Type B pancreatic cell (in vitro differentiated cells): ENCODE data around the gene UPF3B. TPM values are rescaled to one million over a fixed set of nuclear protein-coding genes. Genes with fewer than 3 reads are reported as not detected.

Experiments used
- DNase-seq: peaks from one replicate; pipeline ENCODE4 v3.0.0; 2021; ENCODE audit warnings: mixed read lengths; ENCODE audit not compliant: unreplicated experiment; ENCODE audit errors: extremely low spot score
- H3K27ac Mint-ChIP-seq: 2 replicates; pipeline ENCODE4 v1.8.0; 2021; ENCODE audit warnings: mild to moderate bottlenecking, mixed read lengths
- H3K27me3 Mint-ChIP-seq: 2 replicates; pipeline ENCODE4 v1.8.0; 2021; ENCODE audit warnings: mixed read lengths
- H3K36me3 Mint-ChIP-seq: 2 replicates; pipeline ENCODE4 v1.8.0; 2021; ENCODE audit warnings: mixed read lengths
- H3K4me1 Mint-ChIP-seq: one replicate; pipeline ENCODE4 v1.8.0; 2021; ENCODE audit warnings: mixed read lengths; ENCODE audit not compliant: unreplicated experiment
- H3K4me3 Mint-ChIP-seq: 2 replicates; pipeline ENCODE4 v1.8.0; 2021; ENCODE audit warnings: mild to moderate bottlenecking, mixed read lengths
- H3K9me3 Mint-ChIP-seq: 2 replicates; pipeline ENCODE4 v1.8.0; 2021; ENCODE audit warnings: mixed read lengths
- total RNA-seq: library from RNA; stranded (reverse); gene quantifications from 2 replicates; pipeline ENCODE4 v1.2.1, GENCODE V29; 2021; ENCODE audit warnings: low replicate concordance
- TF ChIP-seq, protein P1 (sequence below): fragments of 200-600 bp; sonication (generic); conservative IDR thresholded peaks from 2 replicates; pipeline ENCODE4 v1.5.0; 2021; ENCODE audit warnings: antibody characterized with exemption, mild to moderate bottlenecking

The UPF3B gene
- total RNA-seq, 1 donor from 2014 or later: 16.4 TPM

DNA sequence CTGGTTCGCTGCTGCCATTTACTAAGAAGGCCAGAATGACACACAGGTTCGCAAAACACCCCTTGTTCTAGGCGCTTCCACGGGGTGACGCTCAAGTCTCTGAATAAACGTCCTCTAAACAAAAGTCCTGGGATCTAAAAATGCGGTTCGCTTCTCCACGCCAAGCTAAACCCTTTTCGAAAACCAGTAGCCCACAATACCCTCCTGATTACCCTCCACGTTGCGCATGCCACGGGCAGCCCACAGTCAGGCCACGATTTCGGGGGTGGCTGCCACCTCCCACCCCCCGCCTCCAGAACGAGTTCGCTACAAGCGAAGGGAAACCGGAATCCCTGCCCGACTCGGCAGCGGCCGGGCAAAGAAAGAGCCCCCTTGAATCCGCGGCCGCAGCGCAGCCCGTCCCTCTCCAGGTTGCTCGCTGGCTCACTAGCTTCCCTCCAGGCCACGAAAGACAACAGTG, 61.8 kb downstream of the UPF3B start:
- H3K9me3 Mint-ChIP-seq: no peaks in the 10 kb centered on the region
- TF ChIP-seq, protein P1, sequence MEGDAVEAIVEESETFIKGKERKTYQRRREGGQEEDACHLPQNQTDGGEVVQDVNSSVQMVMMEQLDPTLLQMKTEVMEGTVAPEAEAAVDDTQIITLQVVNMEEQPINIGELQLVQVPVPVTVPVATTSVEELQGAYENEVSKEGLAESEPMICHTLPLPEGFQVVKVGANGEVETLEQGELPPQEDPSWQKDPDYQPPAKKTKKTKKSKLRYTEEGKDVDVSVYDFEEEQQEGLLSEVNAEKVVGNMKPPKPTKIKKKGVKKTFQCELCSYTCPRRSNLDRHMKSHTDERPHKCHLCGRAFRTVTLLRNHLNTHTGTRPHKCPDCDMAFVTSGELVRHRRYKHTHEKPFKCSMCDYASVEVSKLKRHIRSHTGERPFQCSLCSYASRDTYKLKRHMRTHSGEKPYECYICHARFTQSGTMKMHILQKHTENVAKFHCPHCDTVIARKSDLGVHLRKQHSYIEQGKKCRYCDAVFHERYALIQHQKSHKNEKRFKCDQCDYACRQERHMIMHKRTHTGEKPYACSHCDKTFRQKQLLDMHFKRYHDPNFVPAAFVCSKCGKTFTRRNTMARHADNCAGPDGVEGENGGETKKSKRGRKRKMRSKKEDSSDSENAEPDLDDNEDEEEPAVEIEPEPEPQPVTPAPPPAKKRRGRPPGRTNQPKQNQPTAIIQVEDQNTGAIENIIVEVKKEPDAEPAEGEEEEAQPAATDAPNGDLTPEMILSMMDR: no peak
- no peak for DNase-seq
- H3K4me1 Mint-ChIP-seq: no peaks in the 10 kb centered on the region
- H3K27ac Mint-ChIP-seq: peak overlapping the region; percentile 96
- peak overlapping the region; percentile 95 for H3K4me3 Mint-ChIP-seq
- no peaks in the 10 kb centered on the region for H3K27me3 Mint-ChIP-seq
- peaks cover 13% of the 10 kb centered on the region for H3K36me3 Mint-ChIP-seq

DNA sequence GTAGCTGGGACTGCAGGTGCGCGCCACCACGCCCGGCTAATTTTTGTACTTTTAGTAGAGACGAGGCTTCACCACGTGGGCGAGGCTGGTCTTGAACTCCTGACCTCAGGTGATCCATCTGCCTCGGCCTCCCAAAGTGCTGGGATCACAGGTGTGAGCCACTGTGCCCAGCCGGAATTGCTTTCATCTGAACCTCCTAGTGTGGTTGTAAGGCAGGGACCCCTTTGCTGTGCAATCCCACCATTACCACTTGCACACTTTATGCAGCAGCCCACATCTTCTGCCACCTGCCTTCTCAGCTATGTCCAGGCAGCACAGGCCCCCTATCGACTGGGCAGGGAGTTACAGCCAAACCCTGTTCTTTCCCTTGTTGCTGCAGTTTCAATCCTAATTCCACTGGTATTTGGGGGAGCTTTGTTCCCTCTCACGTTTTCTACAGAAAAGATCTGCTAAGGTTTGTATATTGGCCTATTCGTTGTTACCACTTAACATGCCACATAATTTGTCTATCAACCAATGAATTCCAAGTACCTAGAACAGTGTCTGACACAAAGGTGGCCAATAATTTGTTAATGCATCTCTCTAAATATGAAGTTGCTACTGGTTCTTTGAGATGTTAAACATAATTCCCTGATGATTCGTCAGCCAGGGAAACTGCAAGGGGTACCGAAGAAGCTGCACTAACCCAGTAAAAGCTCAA, 67.9 kb downstream of the UPF3B start:
- H3K9me3 Mint-ChIP-seq: no peaks in the 10 kb centered on the region
- no peak overlapping the region for H3K27ac Mint-ChIP-seq
- H3K27me3 Mint-ChIP-seq: no peaks in the 10 kb centered on the region
- DNase-seq: no peak
- peaks cover 21% of the 10 kb centered on the region for H3K36me3 Mint-ChIP-seq
- H3K4me3 Mint-ChIP-seq: peak overlapping the region; percentile 15
- TF ChIP-seq, protein P1: peak; percentile 58
- no peaks in the 10 kb centered on the region for H3K4me1 Mint-ChIP-seq

Other genes with a start within 250 kb of the UPF3B start
- gene NKRF, start 246.5 kb downstream of the UPF3B start, total RNA-seq: 11.0 and 11.8 TPM in 2 replicates
- gene SEPTIN6, start 159.8 kb downstream of the UPF3B start, total RNA-seq: 15.8 and 70.2 TPM in 2 replicates
- 0.63 TPM in 1 of 2 replicates, not detected in the other for gene SOWAHD, start 94.4 kb downstream of the UPF3B start, total RNA-seq
- 2,402 and 2,468 TPM in 2 replicates for gene RPL39, start 61.3 kb downstream of the UPF3B start, total RNA-seq
- 12.7 and 16.9 TPM in 2 replicates for gene RNF113A, start 18.8 kb upstream of the UPF3B start, total RNA-seq
- gene NDUFA1, start 18.9 kb upstream of the UPF3B start, total RNA-seq: 81.9 and 117 TPM in 2 replicates
- 0.92 TPM in 1 of 2 replicates, not detected in the other for gene AKAP14, start 42.9 kb upstream of the UPF3B start, total RNA-seq
- 7.0 and 9.1 TPM in 2 replicates for gene NKAP, start 90.8 kb upstream of the UPF3B start, total RNA-seq
- gene RHOXF2B, start 224.7 kb upstream of the UPF3B start, total RNA-seq: not detected in 2 replicates